ENCODE data around the gene PDE8A. TPM values are rescaled to one million over a fixed set of nuclear protein-coding genes. Genes with fewer than 3 reads are reported as not detected.

The PDE8A gene
- total and polyA plus RNA-seq, 10 of the 15 experiments (the other 5 are each of a cell fraction or from before 2014, with no cell fraction given), result 6.7 to 69.2 (median 27.2) TPM

DNA sequence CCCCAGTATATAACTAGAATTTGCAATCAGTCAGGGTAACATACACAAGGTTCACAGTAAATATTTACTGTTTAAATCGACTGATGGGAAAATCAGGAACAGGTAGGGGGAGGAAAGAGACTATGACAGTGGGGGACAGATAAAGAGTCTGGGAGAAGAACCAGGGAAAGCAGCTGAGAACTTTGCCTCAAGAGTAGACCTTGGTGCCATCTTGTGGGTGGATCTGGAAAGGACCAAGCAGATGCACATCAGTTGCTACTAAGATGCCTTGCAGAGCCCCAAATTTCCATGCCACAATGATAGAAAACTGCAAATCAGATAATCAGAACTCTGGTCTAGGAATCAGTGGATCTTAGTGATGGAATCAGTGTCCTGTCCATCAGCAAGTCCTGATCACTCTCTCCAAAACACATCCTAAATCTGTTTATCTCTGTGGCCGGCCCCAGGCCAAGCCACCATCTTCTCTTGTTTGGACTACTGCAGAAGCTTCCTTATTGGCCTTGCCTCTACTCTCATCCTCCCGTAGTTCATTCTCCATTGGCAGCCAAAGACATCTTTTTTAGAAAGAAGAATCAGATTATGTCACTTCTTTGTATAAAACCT lies 62.7 kb downstream of the PDE8A start:
- intact Hi-C loops (cut with micrococcal nuclease; ENCODE audit: unreplicated experiment), result loop anchor here (1.0 to 10.0 kb wide), 4 partner anchors 64 to 457 kb away; partner anchors contain the start of gene PDE8A
- RAD21 ChIA-PET (ENCODE audit: unreplicated experiment), result interaction anchor here (0.8 to 5.0 kb wide), 20 partner anchors 13 to 166 kb away, joined by 3 to 36 read pairs (median 4); no protein-coding TSS in a partner anchor
- no peaks in the 10 kb centered on the region for H4K20me1 ChIP-seq (ENCODE audit: control insufficient read depth, insufficient read depth)

More for the DNA sequence above, 62.7 kb downstream of the PDE8A start:
- DNase-seq (ENCODE audit: low read depth, low spot score), result peak; percentile 44
- TF ChIP-seq SMC3 (IDR thresholded peaks at IDR 0.05; ENCODE audit: borderline replicate concordance, low read length), result peak; percentile 86
- no peak for TF ChIP-seq SREBF1 (IDR thresholded peaks at IDR 0.05; ENCODE audit: low read length)
- TF ChIP-seq ZNF207 (IDR thresholded peaks at IDR 0.05; ENCODE audit: borderline replicate concordance), result no peak
- TF ChIP-seq, protein P1, sequence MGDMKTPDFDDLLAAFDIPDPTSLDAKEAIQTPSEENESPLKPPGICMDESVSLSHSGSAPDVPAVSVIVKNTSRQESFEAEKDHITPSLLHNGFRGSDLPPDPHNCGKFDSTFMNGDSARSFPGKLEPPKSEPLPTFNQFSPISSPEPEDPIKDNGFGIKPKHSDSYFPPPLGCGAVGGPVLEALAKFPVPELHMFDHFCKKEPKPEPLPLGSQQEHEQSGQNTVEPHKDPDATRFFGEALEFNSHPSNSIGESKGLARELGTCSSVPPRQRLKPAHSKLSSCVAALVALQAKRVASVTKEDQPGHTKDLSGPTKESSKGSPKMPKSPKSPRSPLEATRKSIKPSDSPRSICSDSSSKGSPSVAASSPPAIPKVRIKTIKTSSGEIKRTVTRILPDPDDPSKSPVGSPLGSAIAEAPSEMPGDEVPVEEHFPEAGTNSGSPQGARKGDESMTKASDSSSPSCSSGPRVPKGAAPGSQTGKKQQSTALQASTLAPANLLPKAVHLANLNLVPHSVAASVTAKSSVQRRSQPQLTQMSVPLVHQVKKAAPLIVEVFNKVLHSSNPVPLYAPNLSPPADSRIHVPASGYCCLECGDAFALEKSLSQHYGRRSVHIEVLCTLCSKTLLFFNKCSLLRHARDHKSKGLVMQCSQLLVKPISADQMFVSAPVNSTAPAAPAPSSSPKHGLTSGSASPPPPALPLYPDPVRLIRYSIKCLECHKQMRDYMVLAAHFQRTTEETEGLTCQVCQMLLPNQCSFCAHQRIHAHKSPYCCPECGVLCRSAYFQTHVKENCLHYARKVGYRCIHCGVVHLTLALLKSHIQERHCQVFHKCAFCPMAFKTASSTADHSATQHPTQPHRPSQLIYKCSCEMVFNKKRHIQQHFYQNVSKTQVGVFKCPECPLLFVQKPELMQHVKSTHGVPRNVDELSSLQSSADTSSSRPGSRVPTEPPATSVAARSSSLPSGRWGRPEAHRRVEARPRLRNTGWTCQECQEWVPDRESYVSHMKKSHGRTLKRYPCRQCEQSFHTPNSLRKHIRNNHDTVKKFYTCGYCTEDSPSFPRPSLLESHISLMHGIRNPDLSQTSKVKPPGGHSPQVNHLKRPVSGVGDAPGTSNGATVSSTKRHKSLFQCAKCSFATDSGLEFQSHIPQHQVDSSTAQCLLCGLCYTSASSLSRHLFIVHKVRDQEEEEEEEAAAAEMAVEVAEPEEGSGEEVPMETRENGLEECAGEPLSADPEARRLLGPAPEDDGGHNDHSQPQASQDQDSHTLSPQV (IDR thresholded peaks at IDR 0.05), result no peak
- TF ChIP-seq, protein P2, sequence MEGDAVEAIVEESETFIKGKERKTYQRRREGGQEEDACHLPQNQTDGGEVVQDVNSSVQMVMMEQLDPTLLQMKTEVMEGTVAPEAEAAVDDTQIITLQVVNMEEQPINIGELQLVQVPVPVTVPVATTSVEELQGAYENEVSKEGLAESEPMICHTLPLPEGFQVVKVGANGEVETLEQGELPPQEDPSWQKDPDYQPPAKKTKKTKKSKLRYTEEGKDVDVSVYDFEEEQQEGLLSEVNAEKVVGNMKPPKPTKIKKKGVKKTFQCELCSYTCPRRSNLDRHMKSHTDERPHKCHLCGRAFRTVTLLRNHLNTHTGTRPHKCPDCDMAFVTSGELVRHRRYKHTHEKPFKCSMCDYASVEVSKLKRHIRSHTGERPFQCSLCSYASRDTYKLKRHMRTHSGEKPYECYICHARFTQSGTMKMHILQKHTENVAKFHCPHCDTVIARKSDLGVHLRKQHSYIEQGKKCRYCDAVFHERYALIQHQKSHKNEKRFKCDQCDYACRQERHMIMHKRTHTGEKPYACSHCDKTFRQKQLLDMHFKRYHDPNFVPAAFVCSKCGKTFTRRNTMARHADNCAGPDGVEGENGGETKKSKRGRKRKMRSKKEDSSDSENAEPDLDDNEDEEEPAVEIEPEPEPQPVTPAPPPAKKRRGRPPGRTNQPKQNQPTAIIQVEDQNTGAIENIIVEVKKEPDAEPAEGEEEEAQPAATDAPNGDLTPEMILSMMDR (IDR thresholded peaks at IDR 0.05 in 2 of 3, conservative IDR thresholded peaks at IDR 0.05 in 1 of 3; ENCODE audit: control insufficient read depth in 2 of 3, extremely low read depth in 1 of 3, insufficient read depth in 1 of 3, low read depth in 3 of 3, low read length in 3 of 3), result peak; percentile 66 to 77 (median 74)
- TF ChIP-seq RAD21 (IDR thresholded peaks at IDR 0.05; ENCODE audit: insufficient read depth, low read depth, low read length), result peak; percentile 85
- 0 out of 2 replicates have a peak, but pooled peaks have one; percentile 12 for TF ChIP-seq NBN (IDR thresholded peaks at IDR 0.05)
- BruUV-seq (replicated peaks), result no TSS peak
- WGBS (ENCODE audit: insufficient coverage, insufficient replicate concordance, low lambda C conversion rate, missing lambda C conversion rate), result 44% methylated on average over 3 of the region's 3 CpGs
- Histone ChIP-seq H3K9me3 (replicated peaks; ENCODE audit: control insufficient read depth, insufficient read depth, low read length) (no peaks in the 10 kb centered on the region), H3K4me1 (ENCODE audit: control insufficient read depth, insufficient read depth, low read length) (no peaks in the 10 kb centered on the region; the same call in 1 of the 2 replicates), H3K9ac (ENCODE audit: control insufficient read depth, insufficient read depth, low read length) (no peak overlapping the region), H3K36me3 (ENCODE audit: control insufficient read depth in 2 of 2, insufficient read depth in 2 of 2, low read length in 1 of 2) (no peaks in the 10 kb centered on the region), H3K4me3 (no peak overlapping the region), H2AFZ (ENCODE audit: control insufficient read depth, low read depth, low read length) (no peak overlapping the region), H3K27me3 (replicated peaks in 1 of 2; ENCODE audit: control insufficient read depth in 2 of 2, insufficient read depth in 2 of 2, low read length in 1 of 2) (no peaks in the 10 kb centered on the region), H3K27ac (ENCODE audit: control insufficient read depth, insufficient read depth) (no peak overlapping the region), H3K79me2 (ENCODE audit: control insufficient read depth, insufficient read depth, low read length) (peaks cover 15% of the 10 kb centered on the region), H3K4me2 (ENCODE audit: control insufficient read depth, insufficient read depth) (no peak overlapping the region)
- ChIA-PET POLR2A (interaction anchor here (1.0 kb wide), 1 partner anchor 64 kb away, joined by 4 read pairs; no protein-coding TSS in a partner anchor), CTCF (interaction anchor here (0.7 to 4.5 kb wide), 47 partner anchors 9 to 446 kb away, joined by 3 to 47 read pairs (median 4); partner anchors contain the start of gene PDE8A), SMC1A (ENCODE audit: uncharacterized antibody, unreplicated experiment) (interaction anchor here (0.6 to 6.7 kb wide), 33 partner anchors 8 to 457 kb away, joined by 3 to 80 read pairs (median 5); partner anchors contain the start of gene PDE8A)
- in situ Hi-C loops (cut with MboI), result loop anchor here (5.0 kb wide), 2 partner anchors 82 to 457 kb away; no protein-coding TSS in a partner anchor
- ATAC-seq, result peak; percentile 88
- FAIRE-seq, result peak; percentile 52
